Calu3 (cell line): ENCODE measurements around the gene BSND. TPM values are rescaled to one million over a fixed set of nuclear protein-coding genes. Genes with fewer than 3 reads are reported as not detected.

ENCODE experiments used
- BruUV-seq: library from RNA; stranded (reverse); fragments of 400-500 nt; replicated peaks from 2 replicates; lab custom pipeline; 2021; lab: Mats Ljungman, UMichigan
- CTCF ChIA-PET: fragments of 300-600 bp; sonication (Branson Sonifier 250); formaldehyde crosslinking; loops from one replicate; lab custom pipeline; 2022; ENCODE audit warnings: antibody characterized with exemption; lab: Charles Lee
- DNase-seq: peaks from one replicate; pipeline ENCODE4 v3.0.0; 2022
- H3K27ac Mint-ChIP-seq: one replicate; pipeline ENCODE4 v1.8.0; 2022; ENCODE audit warnings: mixed read lengths; ENCODE audit not compliant: unreplicated experiment
- H3K27me3 Mint-ChIP-seq: one replicate; pipeline ENCODE4 v1.8.0; 2022; ENCODE audit warnings: mixed read lengths; ENCODE audit not compliant: unreplicated experiment
- H3K36me3 Mint-ChIP-seq: one replicate; pipeline ENCODE4 v1.8.0; 2022; ENCODE audit warnings: mild to moderate bottlenecking, moderate library complexity, mixed read lengths; ENCODE audit not compliant: insufficient read depth, unreplicated experiment
- H3K4me1 Mint-ChIP-seq: one replicate; pipeline ENCODE4 v1.8.0; 2022; ENCODE audit warnings: mild to moderate bottlenecking, low read depth, mixed read lengths; ENCODE audit not compliant: unreplicated experiment
- H3K4me3 Mint-ChIP-seq: one replicate; pipeline ENCODE4 v1.8.0; 2022; ENCODE audit warnings: mild to moderate bottlenecking, low read depth, moderate library complexity, mixed read lengths; ENCODE audit not compliant: unreplicated experiment
- H3K9me3 Mint-ChIP-seq: one replicate; pipeline ENCODE4 v1.8.0; 2022; ENCODE audit warnings: low read depth, mixed read lengths; ENCODE audit not compliant: unreplicated experiment
- intact Hi-C: fragments of 100-400 bp; cut with micrococcal nuclease; formaldehyde crosslinking; loops from one replicate; pipeline ENCODE4 v1.10.0; 2022; ENCODE audit not compliant: unreplicated experiment
- total RNA-seq: library from RNA; stranded (reverse); gene quantifications from 2 replicates; pipeline ENCODE4 v1.2.3, GENCODE V29; 2022
- TF ChIP-seq, protein P1 (sequence below): fragments of 200-600 bp; IDR thresholded peaks from one replicate; pipeline ENCODE4 v1.8.0; 2022; ENCODE audit warnings: antibody characterized with exemption; ENCODE audit not compliant: unreplicated experiment

The BSND gene
- total RNA-seq, 1 experiment from 2014 or later = not detected

GRCh38 chr1:54995835-54996234 lies 2.9 kb upstream of the BSND start:
- H3K27me3 Mint-ChIP-seq = peaks cover 44% of the 10 kb centered on the region
- no peak overlapping the region for H3K4me3 Mint-ChIP-seq
- TF ChIP-seq, protein P1, sequence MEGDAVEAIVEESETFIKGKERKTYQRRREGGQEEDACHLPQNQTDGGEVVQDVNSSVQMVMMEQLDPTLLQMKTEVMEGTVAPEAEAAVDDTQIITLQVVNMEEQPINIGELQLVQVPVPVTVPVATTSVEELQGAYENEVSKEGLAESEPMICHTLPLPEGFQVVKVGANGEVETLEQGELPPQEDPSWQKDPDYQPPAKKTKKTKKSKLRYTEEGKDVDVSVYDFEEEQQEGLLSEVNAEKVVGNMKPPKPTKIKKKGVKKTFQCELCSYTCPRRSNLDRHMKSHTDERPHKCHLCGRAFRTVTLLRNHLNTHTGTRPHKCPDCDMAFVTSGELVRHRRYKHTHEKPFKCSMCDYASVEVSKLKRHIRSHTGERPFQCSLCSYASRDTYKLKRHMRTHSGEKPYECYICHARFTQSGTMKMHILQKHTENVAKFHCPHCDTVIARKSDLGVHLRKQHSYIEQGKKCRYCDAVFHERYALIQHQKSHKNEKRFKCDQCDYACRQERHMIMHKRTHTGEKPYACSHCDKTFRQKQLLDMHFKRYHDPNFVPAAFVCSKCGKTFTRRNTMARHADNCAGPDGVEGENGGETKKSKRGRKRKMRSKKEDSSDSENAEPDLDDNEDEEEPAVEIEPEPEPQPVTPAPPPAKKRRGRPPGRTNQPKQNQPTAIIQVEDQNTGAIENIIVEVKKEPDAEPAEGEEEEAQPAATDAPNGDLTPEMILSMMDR = no peak
- no peak for DNase-seq
- intact Hi-C loops = loop anchor here (1.0 kb wide), 2 partner anchors 46 to 51 kb away; no protein-coding TSS in a partner anchor
- peaks cover 8% of the 10 kb centered on the region for H3K36me3 Mint-ChIP-seq
- no peaks in the 10 kb centered on the region for H3K9me3 Mint-ChIP-seq
- H3K4me1 Mint-ChIP-seq = peaks cover 9% of the 10 kb centered on the region
- CTCF ChIA-PET = interaction anchor here (1.0 to 3.0 kb wide), 5 partner anchors 12 to 51 kb away, joined by 3 to 40 read pairs (median 12); no protein-coding TSS in a partner anchor
- H3K27ac Mint-ChIP-seq = peak overlapping the region; percentile 23
- no TSS peak for BruUV-seq

DNA sequence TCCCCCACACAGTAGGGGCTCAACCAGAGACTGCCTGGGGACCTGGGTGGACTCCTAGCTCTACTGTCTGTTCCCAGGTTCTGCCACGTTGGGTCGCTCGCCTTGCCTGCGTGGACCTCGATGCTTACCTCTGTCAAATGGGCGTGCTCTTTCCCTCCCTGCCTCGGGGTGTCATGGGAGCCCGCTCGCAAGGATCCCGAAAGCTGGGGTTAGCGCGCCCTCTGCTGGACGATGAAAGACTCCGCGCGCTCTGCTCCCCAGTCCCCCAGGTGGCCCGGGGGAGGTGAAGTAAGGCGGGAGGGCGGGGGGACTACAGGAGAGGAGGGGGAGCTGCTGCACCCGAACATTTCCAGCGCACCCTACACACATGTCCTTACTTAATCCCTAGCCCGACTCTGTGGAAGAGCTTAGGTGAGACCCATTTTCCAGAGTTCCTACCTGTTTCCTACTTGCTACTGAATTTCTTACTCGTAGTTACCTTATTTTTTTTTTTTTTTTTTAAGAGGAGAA lies 2.3 kb upstream of the BSND start:
- H3K36me3 Mint-ChIP-seq = peaks cover 8% of the 10 kb centered on the region
- peak; percentile 88 for DNase-seq
- H3K27ac Mint-ChIP-seq = peak overlapping the region; percentile 23
- CTCF ChIA-PET = interaction anchor here (0.6 to 3.0 kb wide), 6 partner anchors 11 to 68 kb away, joined by 3 to 40 read pairs (median 8); no protein-coding TSS in a partner anchor
- intact Hi-C loops = loop anchor here (1.0 kb wide), 2 partner anchors 46 to 51 kb away; no protein-coding TSS in a partner anchor
- TF ChIP-seq, protein P1 = peak; percentile 94
- peaks cover 44% of the 10 kb centered on the region for H3K27me3 Mint-ChIP-seq
- H3K4me3 Mint-ChIP-seq = peak overlapping the region; percentile 61
- peaks cover 9% of the 10 kb centered on the region for H3K4me1 Mint-ChIP-seq
- BruUV-seq = no TSS peak
- H3K9me3 Mint-ChIP-seq = no peaks in the 10 kb centered on the region

DNA sequence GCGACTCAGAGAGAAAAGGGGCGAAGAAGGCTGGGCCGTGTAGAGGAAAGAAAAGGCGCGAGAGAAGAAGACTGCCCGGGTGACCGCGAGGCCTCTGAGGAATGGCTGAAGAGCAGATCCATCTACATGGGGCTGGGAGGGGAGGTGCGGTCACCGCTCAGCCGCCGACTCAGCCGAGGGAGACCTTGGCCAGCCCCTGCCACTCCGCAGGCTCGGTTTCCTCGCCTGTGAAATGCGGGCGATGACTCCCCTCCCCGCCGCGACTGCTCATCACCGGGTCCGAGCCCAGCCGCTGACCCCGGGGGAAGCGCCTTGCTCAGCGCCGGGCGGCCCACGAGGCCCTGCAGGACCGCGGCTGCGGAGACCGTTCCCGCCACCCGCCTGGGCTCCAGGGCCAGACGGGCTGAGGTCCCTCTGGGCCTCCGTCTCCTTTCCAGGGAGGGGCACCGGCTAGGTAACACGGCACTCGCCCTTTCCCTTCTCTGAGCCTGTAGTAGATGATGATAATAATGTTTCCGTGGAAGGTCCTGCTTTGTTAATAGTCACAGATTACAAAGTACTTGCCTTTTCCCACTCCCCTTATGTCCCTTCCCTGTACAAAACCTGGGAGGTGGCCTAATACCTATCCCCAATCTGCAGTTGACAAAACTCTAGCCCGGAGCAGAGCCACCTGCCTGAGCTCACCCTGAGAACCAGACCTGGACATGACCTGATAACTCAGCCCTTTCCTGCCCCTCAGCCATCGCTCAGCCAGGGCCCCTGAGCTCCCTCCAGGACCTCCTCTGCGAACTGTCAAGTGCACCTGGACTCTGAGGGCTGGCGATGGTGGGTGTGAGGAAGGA lies 1.6 kb upstream of the BSND start:
- H3K4me3 Mint-ChIP-seq = peak overlapping the region; percentile 61
- H3K27me3 Mint-ChIP-seq = peaks cover 44% of the 10 kb centered on the region
- TF ChIP-seq, protein P1 = no peak
- no peak for DNase-seq
- BruUV-seq = no TSS peak
- intact Hi-C loops = loop anchor here (1.0 kb wide), 2 partner anchors 47 to 52 kb away; no protein-coding TSS in a partner anchor
- H3K27ac Mint-ChIP-seq = no peak overlapping the region
- no peaks in the 10 kb centered on the region for H3K9me3 Mint-ChIP-seq
- peaks cover 8% of the 10 kb centered on the region for H3K36me3 Mint-ChIP-seq
- H3K4me1 Mint-ChIP-seq = peaks cover 9% of the 10 kb centered on the region
- CTCF ChIA-PET = interaction anchor here (0.6 to 3.0 kb wide), 7 partner anchors 10 to 69 kb away, joined by 3 to 40 read pairs (median 4); no protein-coding TSS in a partner anchor

GRCh38 chr1:54997711-54997986 lies 1.1 kb upstream of the BSND start:
- H3K27ac Mint-ChIP-seq = no peak overlapping the region
- H3K4me3 Mint-ChIP-seq = no peak overlapping the region
- intact Hi-C loops = no loop called here
- no peak for DNase-seq
- CTCF ChIA-PET = interaction anchor here (0.7 to 3.0 kb wide), 3 partner anchors 24 to 53 kb away, joined by 3 to 24 read pairs (median 12); no protein-coding TSS in a partner anchor
- H3K27me3 Mint-ChIP-seq = peaks cover 44% of the 10 kb centered on the region
- peaks cover 9% of the 10 kb centered on the region for H3K4me1 Mint-ChIP-seq
- peaks cover 8% of the 10 kb centered on the region for H3K36me3 Mint-ChIP-seq
- TF ChIP-seq, protein P1 = no peak
- H3K9me3 Mint-ChIP-seq = no peaks in the 10 kb centered on the region
- BruUV-seq = no TSS peak
